ENCODE data around the gene NAA16.

- no peak for TF ChIP-seq POLR2A (IDR thresholded peaks at IDR 0.05; ENCODE audit: low read depth)
- no peak for TF ChIP-seq CTCF (IDR thresholded peaks at IDR 0.05)
Measured at GRCh38 chr13:41345914-41346589, 35.0 kb downstream of the NAA16 start.
